Peyer's patch (tissue), 4 donors: Measurements from ENCODE around the gene DUOX1. TPM values are rescaled to one million over a fixed set of nuclear protein-coding genes. Genes with fewer than 3 reads are reported as not detected.
"Not testable (repeated sequence)": the region's sequence is repeated elsewhere in the genome, so short reads cannot be mapped to it uniquely, and the experiment has no call there.

Experiments used
- DNase-seq, 3 donors: peaks; one replicate each; pipeline ENCODE4 v3.0.0-alpha.2; 2017 to 2019
- H3K27ac ChIP-seq, 4 donors: fragments of 200-600 bp; sonication (generic); one replicate each; pipeline ENCODE4 v1.5.1; 2016 to 2019
- H3K27me3 ChIP-seq, 2 donors: fragments of 200-600 bp; sonication (generic); one replicate each; pipeline ENCODE4 v1.5.1; 2019
- H3K36me3 ChIP-seq, 3 donors: fragments of 200-600 bp; sonication (generic); one replicate each; pipeline ENCODE4 v1.5.1; 2016 to 2019
- H3K4me1 ChIP-seq, 4 donors: fragments of 200-600 bp; sonication (generic); one replicate each; pipeline ENCODE4 v1.5.1; 2016 to 2019
- H3K4me3 ChIP-seq, 4 donors: fragments of 200-600 bp; sonication (generic); 1 replicate in 3 of 4; 2 replicates in 1 of 4; pipeline ENCODE4 v1.5.1; 2016 to 2019; ENCODE audit warnings: mild to moderate bottlenecking in 1 of 4
- H3K9me3 ChIP-seq, 4 donors: fragments of 200-600 bp; sonication (generic); one replicate each; pipeline ENCODE4 v1.5.1; 2016 to 2019; ENCODE audit warnings: mild to moderate bottlenecking in 1 of 4
- CTCF ChIP-seq, 6 experiments: fragments of 450-650 bp in 4 of 6; fragments of 200-600 bp in 2 of 6; sonication (generic) in 1 of 6; IDR thresholded peaks; one replicate each; pipeline ENCODE4 v1.5.1; 2017 to 2019; ENCODE audit warnings: antibody characterized with exemption in 6 of 6, mild to moderate bottlenecking in 3 of 6, moderate library complexity in 1 of 6
- POLR2A ChIP-seq, 2 donors: fragments of 450-650 bp; IDR thresholded peaks; one replicate each; pipeline ENCODE4 v1.5.1; 2017; ENCODE audit warnings: antibody characterized with exemption in 2 of 2, mild to moderate bottlenecking in 2 of 2, moderate library complexity in 2 of 2
- total RNA-seq, 4 donors: library from RNA; depleted of rRNA; stranded (reverse); fragments of >200 nt; gene quantifications; one replicate each; pipeline ENCODE4 v1.1.0, GENCODE V29; 2016

The DUOX1 gene
- total RNA-seq, 4 donors from 2014 or later, result 0.35 to 0.54 TPM; not detected in 2

GRCh38 chr15:45101749-45102148 is 28.0 kb upstream of the DUOX1 start:
- Histone ChIP-seq H3K4me3 (no peak overlapping the region), H3K9me3 (no peaks in the 10 kb centered on the region), H3K4me1 (no peaks in the 10 kb centered on the region), H3K27ac (no peak overlapping the region), H3K27me3 (no peaks in the 10 kb centered on the region), H3K36me3 (no peaks in the 10 kb centered on the region)
- no peak for DNase-seq
- TF ChIP-seq CTCF (IDR thresholded peaks at IDR 0.05), result no peak
- no peak for TF ChIP-seq POLR2A (IDR thresholded peaks at IDR 0.05)

GRCh38 chr15:45102226-45102625 is 27.6 kb upstream of the DUOX1 start:
- DNase-seq, result no peak
- H3K27ac ChIP-seq, result no peak overlapping the region
- no peaks in the 10 kb centered on the region for H3K27me3 ChIP-seq
- H3K36me3 ChIP-seq, result no peaks in the 10 kb centered on the region
- TF ChIP-seq CTCF (IDR thresholded peaks at IDR 0.05), result no peak
- TF ChIP-seq POLR2A (IDR thresholded peaks at IDR 0.05), result no peak
- no peaks in the 10 kb centered on the region for H3K9me3 ChIP-seq
- H3K4me3 ChIP-seq, result no peak overlapping the region
- no peaks in the 10 kb centered on the region for H3K4me1 ChIP-seq

- not testable (repeated sequence) for H3K27ac ChIP-seq, H3K27me3 ChIP-seq, DNase-seq, H3K4me1 ChIP-seq, H3K36me3 ChIP-seq, H3K4me3 ChIP-seq, H3K9me3 ChIP-seq
These were observed 25.6 kb upstream of the DUOX1 start for GRCh38 chr15:45104170-45104569.

- Histone ChIP-seq H3K36me3 (no peaks in the 10 kb centered on the region), H3K4me1 (no peaks in the 10 kb centered on the region), H3K4me3 (no peak overlapping the region), H3K9me3 (no peaks in the 10 kb centered on the region), H3K27ac (no peak overlapping the region), H3K27me3 (no peaks in the 10 kb centered on the region)
- DNase-seq, result no peak
- TF ChIP-seq CTCF (IDR thresholded peaks at IDR 0.05) (no peak), POLR2A (IDR thresholded peaks at IDR 0.05) (no peak)
These were observed 24.2 kb upstream of the DUOX1 start for GRCh38 chr15:45105586-45105985.

GRCh38 chr15:45106002-45106790 is 23.6 kb upstream of the DUOX1 start:
- no peak for DNase-seq
- Histone ChIP-seq H3K27ac (no peak overlapping the region), H3K4me1 (no peaks in the 10 kb centered on the region), H3K4me3 (no peak overlapping the region), H3K27me3 (no peaks in the 10 kb centered on the region), H3K9me3 (no peaks in the 10 kb centered on the region), H3K36me3 (no peaks in the 10 kb centered on the region)
- TF ChIP-seq POLR2A (IDR thresholded peaks at IDR 0.05) (no peak), CTCF (IDR thresholded peaks at IDR 0.05) (no peak)

GRCh38 chr15:45107941-45108630 is 21.7 kb upstream of the DUOX1 start:
- Histone ChIP-seq H3K27me3 (peaks cover 0 to 18% of the 10 kb centered on the region in 2 donors), H3K36me3 (no peaks in the 10 kb centered on the region), H3K27ac (no peak overlapping the region), H3K9me3 (no peaks in the 10 kb centered on the region), H3K4me3 (no peak overlapping the region), H3K4me1 (peaks cover 0 to 11% (median 7%) of the 10 kb centered on the region in 4 donors)
- TF ChIP-seq POLR2A (IDR thresholded peaks at IDR 0.05) (no peak), CTCF (IDR thresholded peaks at IDR 0.05) (no peak)
- no peak for DNase-seq
